NK-92 (cell line): ENCODE data around the gene TEX2.

ENCODE experiments used
- DNase-seq: peaks from one replicate; lab custom pipeline; 2025; ENCODE audit not compliant: unreplicated experiment; lab: John Stamatoyannopoulos, UW

TEX2 gene

GRCh38 chr17:64147110-64148016 lies 115.7 kb downstream of the TEX2 start:
- no peak for DNase-seq

GRCh38 chr17:64146418-64147109 lies 116.5 kb downstream of the TEX2 start:
- DNase-seq, result no peak

GRCh38 chr17:64145751-64146417 lies 117.2 kb downstream of the TEX2 start:
- peak; percentile 71 for DNase-seq

GRCh38 chr17:64145375-64145750 lies 117.7 kb downstream of the TEX2 start:
- DNase-seq, result no peak

- no peak for DNase-seq
Measured at GRCh38 chr17:64139542-64139941, 123.5 kb downstream of the TEX2 start.

- DNase-seq, result no peak
Measured at GRCh38 chr17:64138441-64138840, 124.6 kb downstream of the TEX2 start.

GRCh38 chr17:64135000-64135399 lies 128.1 kb downstream of the TEX2 start:
- DNase-seq, result no peak

- no peak for DNase-seq
Measured at GRCh38 chr17:64134216-64134970, 128.7 kb downstream of the TEX2 start.

- no peak for DNase-seq
Measured at GRCh38 chr17:64133546-64134215, 129.4 kb downstream of the TEX2 start.

GRCh38 chr17:64131606-64132270 lies 131.3 kb downstream of the TEX2 start:
- no peak for DNase-seq

GRCh38 chr17:64130559-64131001 lies 132.5 kb downstream of the TEX2 start:
- no peak for DNase-seq

GRCh38 chr17:64129765-64130558 lies 133.1 kb downstream of the TEX2 start, which contains the start of gene ERN1:
Gene ERN1, minus strand, starts transcription at chr17:64130144. Its CDS starts 115 bp downstream, at chr17:64130029.
- DNase-seq, result peak; percentile 37

- no peak for DNase-seq
Measured at GRCh38 chr17:64129515-64129764, 133.6 kb downstream of the TEX2 start.

GRCh38 chr17:64128787-64129514 lies 134.1 kb downstream of the TEX2 start:
- no peak for DNase-seq

GRCh38 chr17:64126918-64127317 lies 136.1 kb downstream of the TEX2 start:
- no peak for DNase-seq

- no peak for DNase-seq
Measured at GRCh38 chr17:64125937-64126336, 137.1 kb downstream of the TEX2 start.

- no peak for DNase-seq
Measured at GRCh38 chr17:64124609-64125008, 138.5 kb downstream of the TEX2 start.

GRCh38 chr17:64123114-64123513 lies 139.9 kb downstream of the TEX2 start:
- DNase-seq, result no peak
